Smooth muscle cell (in vitro differentiated cells): Measurements from ENCODE around the gene DCDC2C. TPM values are rescaled to one million over a fixed set of nuclear protein-coding genes. Genes with fewer than 3 reads are reported as not detected.

Experiments used
- DNase-seq: peaks from one replicate; lab custom pipeline; 2025; ENCODE audit not compliant: unreplicated experiment; lab: John Stamatoyannopoulos, UW
- H2AFZ ChIP-seq: fragments of 200-600 bp; sonication (generic); 2 replicates; pipeline ENCODE4 v1.6.0; 2016; ENCODE audit warnings: antibody characterized with exemption, low read depth, mild to moderate bottlenecking
- H3F3A ChIP-seq: fragments of 200-600 bp; sonication (generic); 2 replicates; pipeline ENCODE4 v1.6.0; 2017; ENCODE audit warnings: antibody characterized with exemption, low read depth
- H3K27ac ChIP-seq: fragments of 200-600 bp; sonication (generic); 2 replicates; pipeline ENCODE4 v1.5.1; 2016; ENCODE audit warnings: low read depth, mild to moderate bottlenecking
- H3K27me3 ChIP-seq: fragments of 200-600 bp; sonication (generic); 2 replicates; pipeline ENCODE4 v1.6.1; 2016; ENCODE audit warnings: low read depth, mild to moderate bottlenecking
- H3K36me3 ChIP-seq: fragments of 200-600 bp; sonication (generic); 2 replicates; pipeline ENCODE4 v1.5.1; 2016; ENCODE audit warnings: low read depth
- H3K4me1 ChIP-seq: fragments of 200-600 bp; sonication (generic); 2 replicates; pipeline ENCODE4 v1.5.1; 2016; ENCODE audit warnings: low read depth
- H3K4me2 ChIP-seq: fragments of 200-600 bp; sonication (generic); 2 replicates; pipeline ENCODE4 v1.6.0; 2016; ENCODE audit warnings: mild to moderate bottlenecking
- H3K4me3 ChIP-seq: fragments of 200-600 bp; sonication (generic); 2 replicates; pipeline ENCODE4 v1.5.1; 2016; ENCODE audit warnings: mild to moderate bottlenecking
- H3K79me2 ChIP-seq: fragments of 200-600 bp; sonication (generic); 2 replicates; pipeline ENCODE4 v1.6.0; 2016; ENCODE audit warnings: low read depth, mild to moderate bottlenecking
- H3K9ac ChIP-seq: fragments of 200-600 bp; sonication (generic); 2 replicates; pipeline ENCODE4 v1.6.0; 2016; ENCODE audit warnings: low read depth
- H3K9me3 ChIP-seq: fragments of 200-600 bp; sonication (generic); replicated peaks from 2 replicates; pipeline ENCODE4 v1.5.1; 2016; ENCODE audit warnings: low read depth
- H4K20me1 ChIP-seq: fragments of 200-600 bp; sonication (generic); 2 replicates; pipeline ENCODE4 v1.6.0; 2016; ENCODE audit warnings: low read depth
- CTCF ChIP-seq: fragments of 200-600 bp; sonication (generic); IDR thresholded peaks from 2 replicates; pipeline ENCODE4 v1.5.1; 2017; ENCODE audit warnings: borderline replicate concordance, mild to moderate bottlenecking, antibody characterized with exemption; ENCODE audit not compliant: insufficient read depth, poor library complexity, severe bottlenecking
- WGBS: methylation state at CpG from one replicate; pipeline ENCODE4 v1.1.7; 2016; ENCODE audit warnings: low lambda C conversion rate; 5-methylcytosine and 5-hydroxymethylcytosine counted together
- polyA plus RNA-seq: library from polyadenylated mRNA; unstranded; fragments of >200 nt; fragmentation: Nextera tagmentation; extraction: Ambion mirVana; gene quantifications from 2 replicates; pipeline ENCODE4 v1.2.1, GENCODE V29; 2016
- total RNA-seq: library from RNA; depleted of rRNA; stranded (reverse); fragments of >200 nt; gene quantifications from 2 replicates; pipeline ENCODE4 v1.2.3, GENCODE V29; 2014

The DCDC2C gene
- total and polyA plus RNA-seq, 2 experiments from 2014 or later: not detected

GRCh38 chr2:3683748-3684454, 19.5 kb upstream of the DCDC2C start:
- no peak overlapping the region for H3K4me2 ChIP-seq

DNA sequence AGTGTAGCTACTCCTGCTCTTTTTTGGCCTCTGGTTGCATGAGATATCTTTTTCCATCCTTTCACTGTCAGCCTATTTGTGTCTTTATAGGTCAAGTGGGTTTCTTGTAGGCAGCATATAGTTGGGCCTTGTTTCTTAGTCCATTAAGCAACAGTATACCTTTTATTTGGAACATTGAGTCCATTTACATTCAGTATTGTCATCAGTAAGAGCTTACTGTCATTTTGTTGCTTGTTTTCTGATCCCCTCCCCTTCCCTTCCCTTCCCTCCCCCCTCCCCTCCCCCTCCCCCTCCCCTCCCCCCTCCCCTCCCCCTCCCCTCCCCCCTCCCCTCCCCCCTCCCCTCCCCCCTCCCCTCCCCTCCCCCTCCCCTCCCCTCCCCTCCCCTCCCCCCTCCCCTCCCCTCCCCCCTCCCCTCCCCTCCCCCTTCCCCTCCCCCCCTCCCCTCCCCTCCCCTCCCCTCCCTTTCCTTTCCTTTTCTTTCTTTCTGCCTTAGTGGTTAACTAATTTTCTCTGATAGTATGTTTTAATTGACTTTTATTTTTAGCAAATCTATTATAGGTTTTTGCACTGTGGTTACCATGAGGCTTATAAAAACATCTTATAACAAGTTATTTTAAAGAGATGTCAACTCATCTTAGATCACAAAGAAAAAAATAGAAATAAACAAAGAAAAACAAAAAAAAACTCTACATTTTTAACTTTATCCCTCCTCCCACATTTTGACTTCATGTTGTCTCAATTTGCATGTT, 13.2 kb upstream of the DCDC2C start:
- no peaks in the 10 kb centered on the region for H3K36me3 ChIP-seq
- H3K9ac ChIP-seq: no peak overlapping the region
- H3K27ac ChIP-seq: no peak overlapping the region
- DNase-seq: no peak
- H3K27me3 ChIP-seq: no peaks in the 10 kb centered on the region
- no peak for TF ChIP-seq CTCF
- no peak overlapping the region for H3K4me2 ChIP-seq
- no peaks in the 10 kb centered on the region for H3K79me2 ChIP-seq
- no peaks in the 10 kb centered on the region for H4K20me1 ChIP-seq
- no peaks in the 10 kb centered on the region for H3K4me1 ChIP-seq
- no peaks in the 10 kb centered on the region for H3F3A ChIP-seq
- no peak overlapping the region for H2AFZ ChIP-seq
- no peaks in the 10 kb centered on the region for H3K9me3 ChIP-seq
- no peak overlapping the region for H3K4me3 ChIP-seq

More at GRCh38 chr2:3683748-3684454, 19.5 kb upstream of the DCDC2C start:
- Histone ChIP-seq H3K36me3 (no peaks in the 10 kb centered on the region), H2AFZ (no peak overlapping the region), H3K4me1 (no peaks in the 10 kb centered on the region), H3K9me3 (no peaks in the 10 kb centered on the region), H3K27ac (no peak overlapping the region), H3K4me3 (no peak overlapping the region), H3K9ac (no peak overlapping the region), H4K20me1 (no peaks in the 10 kb centered on the region), H3F3A (no peaks in the 10 kb centered on the region), H3K27me3 (no peaks in the 10 kb centered on the region), H3K79me2 (no peaks in the 10 kb centered on the region)
- no peak for TF ChIP-seq CTCF
- no peak for DNase-seq
- 60% methylated on average over 3 of the region's 3 CpGs for WGBS

DNA sequence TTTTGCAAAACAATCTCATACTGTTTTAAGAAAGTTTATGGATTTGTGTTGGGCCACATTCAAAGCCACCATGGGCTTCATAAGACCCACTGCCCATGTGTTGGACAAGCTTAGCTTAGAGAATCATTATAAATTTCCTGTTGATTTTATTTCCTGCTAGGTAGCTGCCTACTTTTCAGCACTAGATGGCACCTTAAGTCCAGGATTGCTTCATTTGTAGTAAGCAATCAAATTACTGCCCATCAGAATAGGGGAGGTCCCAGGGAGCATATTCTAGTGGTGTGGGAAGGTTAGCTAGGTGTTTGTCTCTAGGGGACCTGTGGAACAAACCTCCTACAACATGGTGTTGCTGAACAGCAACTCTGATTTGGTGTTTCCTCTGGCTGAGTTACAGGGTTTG, 11.0 kb upstream of the DCDC2C start:
- Histone ChIP-seq H3K4me3 (no peak overlapping the region), H3K9me3 (no peaks in the 10 kb centered on the region), H3K27ac (no peak overlapping the region), H3K4me2 (no peak overlapping the region), H3K36me3 (no peaks in the 10 kb centered on the region), H2AFZ (no peak overlapping the region), H3K4me1 (no peaks in the 10 kb centered on the region), H3K79me2 (no peaks in the 10 kb centered on the region), H3K9ac (no peak overlapping the region), H4K20me1 (no peaks in the 10 kb centered on the region), H3K27me3 (no peaks in the 10 kb centered on the region), H3F3A (no peaks in the 10 kb centered on the region)
- no peak for DNase-seq
- TF ChIP-seq CTCF: peak; percentile 18
